GM12865 (cell line): ENCODE measurements around the gene DNLZ.

Experiments used
- DNase-seq: peaks from one replicate; pipeline ENCODE4 v3.0.0; 2010; ENCODE audit warnings: low read depth
- H3K4me3 ChIP-seq: 2 replicates; pipeline ENCODE4 v1.5.1; 2011; ENCODE audit warnings: mild to moderate bottlenecking, low read depth, low read length, control low read depth
- CTCF ChIP-seq: IDR thresholded peaks from 2 replicates; pipeline ENCODE4 v1.5.1; 2011; ENCODE audit warnings: low read length, control low read depth, low read depth, inconsistent platforms; ENCODE audit not compliant: insufficient read depth; ENCODE audit errors: missing control alignments

DNLZ gene

GRCh38 chr9:136400038-136400834, 36.7 kb upstream of the DNLZ start, which contains the start of gene SNAPC4:
TSS of gene SNAPC4 (minus strand) at chr9:136400170. CDS start at chr9:136398428, 1,742 bp downstream.
- H3K4me3 ChIP-seq, result peak within 1 kb of the TSS; percentile 95
- peak; percentile 94 for DNase-seq
- peak; percentile 87 for TF ChIP-seq CTCF

GRCh38 chr9:136399176-136400037, 35.9 kb upstream of the DNLZ start:
- peak overlapping the region; percentile 95 for H3K4me3 ChIP-seq
- TF ChIP-seq CTCF, result no peak
- peak; percentile 47 for DNase-seq

- no peak overlapping the region for H3K4me3 ChIP-seq
- TF ChIP-seq CTCF, result no peak
Measured at GRCh38 chr9:136398286-136398685, 34.7 kb upstream of the DNLZ start.

GRCh38 chr9:136397643-136398042, 34.1 kb upstream of the DNLZ start:
- no peak overlapping the region for H3K4me3 ChIP-seq
- TF ChIP-seq CTCF, result no peak

More at GRCh38 chr9:136398286-136398685, 34.7 kb upstream of the DNLZ start:
- no peak for DNase-seq

GRCh38 chr9:136396219-136396515, 32.6 kb upstream of the DNLZ start:
- H3K4me3 ChIP-seq, result no peak overlapping the region
- TF ChIP-seq CTCF, result no peak
- DNase-seq, result no peak

More at GRCh38 chr9:136397643-136398042, 34.1 kb upstream of the DNLZ start:
- no peak for DNase-seq

GRCh38 chr9:136395345-136396218, 32.0 kb upstream of the DNLZ start:
- no peak for TF ChIP-seq CTCF
- DNase-seq, result no peak
- H3K4me3 ChIP-seq, result no peak overlapping the region
